ENCODE results near the gene SLC11A2. TPM values are rescaled to one million over a fixed set of nuclear protein-coding genes. Genes with fewer than 3 reads are reported as not detected.

Gene SLC11A2
- total and polyA plus RNA-seq, 2 of the 8 experiments (the other 6 are each of a cell fraction or from before 2014, with no cell fraction given), result 55.0 to 61.5 TPM

- no peak overlapping the region for H3K18ac ChIP-seq (ENCODE audit: extremely low read depth, low read length)
- H2BK120ac ChIP-seq (replicated peaks; ENCODE audit: low read depth, low read length), result no peak overlapping the region
- no peaks in the 10 kb centered on the region for H3K23me2 ChIP-seq (ENCODE audit: low read depth, low read length)
- no peak overlapping the region for H2BK15ac ChIP-seq (ENCODE audit: low read length)
- DNase-seq (ENCODE audit: low read depth in 1 of 2, low spot score in 2 of 2) (no peak), FAIRE-seq (no peak)
- no peaks in the 10 kb centered on the region for H3K79me1 ChIP-seq (ENCODE audit: low read depth, low read length)
- H3K4me2 ChIP-seq (ENCODE audit: insufficient read depth in 1 of 2, low read depth in 2 of 2, low read length in 2 of 2), result no peak overlapping the region
- H3K79me2 ChIP-seq (ENCODE audit: control insufficient read depth in 1 of 2, insufficient read depth in 2 of 2, low read length in 2 of 2), result no peaks in the 10 kb centered on the region
- H4K20me1 ChIP-seq (replicated peaks in 1 of 2; ENCODE audit: control insufficient read depth in 1 of 2, insufficient read depth in 2 of 2, low read length in 2 of 2), result no peaks in the 10 kb centered on the region
- no peak overlapping the region for H2AFZ ChIP-seq (ENCODE audit: low read length)
- H3K56ac ChIP-seq (replicated peaks; ENCODE audit: insufficient read length, low read depth, low read length), result no peak overlapping the region
- no peak overlapping the region for H4K8ac ChIP-seq (ENCODE audit: extremely low read depth, insufficient read depth, low read length)
- no peak overlapping the region for H2BK20ac ChIP-seq (ENCODE audit: low read length)
- H3K4me3 ChIP-seq (ENCODE audit: extremely low read depth in 1 of 4, insufficient read depth in 2 of 4, low read depth in 3 of 4, low read length in 4 of 4), result no peak overlapping the region
- no peak overlapping the region for H3K23ac ChIP-seq (ENCODE audit: insufficient read length)
- CTCF ChIA-PET (ENCODE audit: partially characterized antibody), result interaction anchor here (1.0 to 1.6 kb wide), 2 partner anchors 32 to 85 kb away, joined by 3 read pairs; no protein-coding TSS in a partner anchor
- H2BK5ac ChIP-seq (ENCODE audit: low read depth, low read length), result no peak overlapping the region
- no peak overlapping the region for H3K9ac ChIP-seq (replicated peaks in 1 of 4; ENCODE audit: extremely low read depth in 1 of 4, low read depth in 3 of 4, low read length in 3 of 4)
- H3K4me1 ChIP-seq (replicated peaks in 1 of 4; ENCODE audit: control insufficient read depth in 3 of 4, insufficient read depth in 4 of 4, low read length in 3 of 4), result no peaks in the 10 kb centered on the region
- H3K4ac ChIP-seq (replicated peaks; ENCODE audit: insufficient read length, low read depth, low read length), result no peak overlapping the region
- 97% methylated on average over 4 of the region's 4 CpGs; no CpG with 5 or more reads in 1 of the 2 experiments for WGBS, 2 experiments (ENCODE audit: extremely low coverage in 1 of 2, insufficient coverage in 1 of 2, insufficient read length in 1 of 2, insufficient replicate concordance in 2 of 2, low coverage in 1 of 2, low lambda C conversion rate in 2 of 2, missing lambda C conversion rate in 1 of 2)
- H3K27me3 ChIP-seq (replicated peaks in 1 of 4; ENCODE audit: control insufficient read depth in 3 of 4, extremely low read depth in 1 of 4, insufficient read depth in 3 of 4, low read length in 3 of 4), result no peaks in the 10 kb centered on the region
- no peak overlapping the region for H4K91ac ChIP-seq (replicated peaks; ENCODE audit: insufficient read length, low read length)
- H3K36me3 ChIP-seq (ENCODE audit: control insufficient read depth in 2 of 4, insufficient read depth in 4 of 4, low read length in 3 of 4), result no peaks in the 10 kb centered on the region
- no peak overlapping the region for H4K5ac ChIP-seq (ENCODE audit: insufficient read length, low read depth, low read length)
- no peak overlapping the region for H3K14ac ChIP-seq (ENCODE audit: insufficient read length)
- no peaks in the 10 kb centered on the region for H3K9me3 ChIP-seq (ENCODE audit: insufficient read depth in 2 of 2, low read depth in 1 of 2, low read length in 1 of 2)
- H2AK5ac ChIP-seq (ENCODE audit: low read depth, low read length), result no peak overlapping the region
- POLR2A ChIA-PET (ENCODE audit: partially characterized antibody), result no interaction called here
- H3K27ac ChIP-seq (ENCODE audit: low read depth, low read length), result no peak overlapping the region
- H2BK12ac ChIP-seq (ENCODE audit: low read depth, low read length), result no peak overlapping the region
- TF ChIP-seq POU5F1 (IDR thresholded peaks at IDR 0.05; ENCODE audit: low read depth, low read length) (no peak), BACH1 (IDR thresholded peaks at IDR 0.05; ENCODE audit: low read length) (no peak), CBX8 (IDR thresholded peaks at IDR 0.05; ENCODE audit: borderline replicate concordance, low read depth, low read length) (no peak), NRF1 (IDR thresholded peaks at IDR 0.05; ENCODE audit: low read depth, low read length) (no peak), SIRT6 (IDR thresholded peaks at IDR 0.05; ENCODE audit: low read length) (no peak), JUND (IDR thresholded peaks at IDR 0.05; ENCODE audit: low read length) (no peak), RBBP5 (IDR thresholded peaks at IDR 0.05; ENCODE audit: borderline replicate concordance, low read depth, low read length) (no peak), KDM4A (IDR thresholded peaks at IDR 0.05; ENCODE audit: low read depth, low read length, severe bottlenecking) (no peak), RFX5 (IDR thresholded peaks at IDR 0.05; ENCODE audit: borderline replicate concordance, low read depth, low read length) (no peak), EP300 (IDR thresholded peaks at IDR 0.05; ENCODE audit: borderline replicate concordance in 1 of 2, low read depth in 2 of 2, low read length in 2 of 2) (no peak), RNF2 (IDR thresholded peaks at IDR 0.05; ENCODE audit: borderline replicate concordance, low read depth, low read length, missing control alignments, poor library complexity, severe bottlenecking) (no peak), POLR2AphosphoS5 (IDR thresholded peaks at IDR 0.05; ENCODE audit: low read depth, low read length) (no peak), CREB1 (IDR thresholded peaks at IDR 0.05) (no peak), SIN3A (conservative IDR thresholded peaks at IDR 0.05 in 1 of 2, IDR thresholded peaks at IDR 0.05 in 1 of 2; ENCODE audit: low read depth in 1 of 2, low read length in 2 of 2) (no peak), TEAD4 (IDR thresholded peaks at IDR 0.05; ENCODE audit: low read depth, low read length) (no peak)
Observed at GRCh38 chr12:50961708-50962107, 64.5 kb downstream of the SLC11A2 start.

Measured in H1 (cell line).